WI38 (cell line): ENCODE results near the gene LRMDA.

Source experiments
- H3K4me3 ChIP-seq: 2 replicates; pipeline ENCODE4 v1.5.1; 2011; ENCODE audit warnings: low read depth, mild to moderate bottlenecking, control low read depth, low read length
- TF ChIP-seq, protein P1 (sequence below): IDR thresholded peaks from 2 replicates; pipeline ENCODE4 v1.5.1; 2012; ENCODE audit warnings: low read depth, mild to moderate bottlenecking, control low read depth, low read length

LRMDA gene

GRCh38 chr10:75422913-75423312 is 8.5 kb upstream of the LRMDA start:
- TF ChIP-seq, protein P1, sequence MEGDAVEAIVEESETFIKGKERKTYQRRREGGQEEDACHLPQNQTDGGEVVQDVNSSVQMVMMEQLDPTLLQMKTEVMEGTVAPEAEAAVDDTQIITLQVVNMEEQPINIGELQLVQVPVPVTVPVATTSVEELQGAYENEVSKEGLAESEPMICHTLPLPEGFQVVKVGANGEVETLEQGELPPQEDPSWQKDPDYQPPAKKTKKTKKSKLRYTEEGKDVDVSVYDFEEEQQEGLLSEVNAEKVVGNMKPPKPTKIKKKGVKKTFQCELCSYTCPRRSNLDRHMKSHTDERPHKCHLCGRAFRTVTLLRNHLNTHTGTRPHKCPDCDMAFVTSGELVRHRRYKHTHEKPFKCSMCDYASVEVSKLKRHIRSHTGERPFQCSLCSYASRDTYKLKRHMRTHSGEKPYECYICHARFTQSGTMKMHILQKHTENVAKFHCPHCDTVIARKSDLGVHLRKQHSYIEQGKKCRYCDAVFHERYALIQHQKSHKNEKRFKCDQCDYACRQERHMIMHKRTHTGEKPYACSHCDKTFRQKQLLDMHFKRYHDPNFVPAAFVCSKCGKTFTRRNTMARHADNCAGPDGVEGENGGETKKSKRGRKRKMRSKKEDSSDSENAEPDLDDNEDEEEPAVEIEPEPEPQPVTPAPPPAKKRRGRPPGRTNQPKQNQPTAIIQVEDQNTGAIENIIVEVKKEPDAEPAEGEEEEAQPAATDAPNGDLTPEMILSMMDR = no peak
- no peak overlapping the region for H3K4me3 ChIP-seq

GRCh38 chr10:75424571-75424970 is 6.9 kb upstream of the LRMDA start:
- H3K4me3 ChIP-seq = no peak overlapping the region
- TF ChIP-seq, protein P1 = no peak

DNA sequence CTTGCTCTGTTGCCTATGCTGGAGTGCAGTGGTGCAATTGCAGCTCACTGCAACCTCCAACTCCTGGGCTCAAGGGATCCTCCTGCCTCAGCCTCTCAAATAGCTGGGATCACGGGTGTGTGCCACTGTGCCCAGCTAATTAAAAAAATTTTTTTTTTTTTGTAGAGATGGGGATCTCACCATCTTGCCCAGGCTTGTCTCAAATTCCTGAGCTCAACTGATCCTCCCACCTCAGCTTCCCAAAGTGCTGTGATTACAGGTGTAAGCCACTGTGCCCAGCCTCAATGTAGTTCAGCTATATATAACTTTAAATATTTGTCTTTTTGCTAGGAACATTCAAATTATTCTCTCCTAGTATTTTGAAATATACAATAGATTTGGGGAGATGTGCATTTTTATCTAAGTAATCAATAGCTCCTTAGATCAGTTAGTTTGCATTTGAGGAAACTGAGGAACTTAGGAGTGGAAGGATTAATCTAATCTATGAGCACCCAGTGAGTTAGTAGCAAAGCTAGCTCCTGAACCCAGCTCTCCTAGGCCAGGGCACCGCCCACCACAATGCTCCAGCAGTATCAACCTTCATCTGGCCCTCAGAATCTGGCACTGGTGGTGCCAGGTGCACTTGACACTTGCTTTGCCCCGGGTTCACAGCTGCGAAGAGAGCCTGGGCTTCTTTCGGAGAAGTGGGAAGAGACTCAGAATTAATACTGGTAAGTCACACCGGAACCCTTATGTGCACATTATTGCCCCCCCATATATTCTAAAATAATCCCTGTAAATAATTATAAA is 5.9 kb upstream of the LRMDA start:
- TF ChIP-seq, protein P1 = no peak

GRCh38 chr10:75426880-75427279 is 4.5 kb upstream of the LRMDA start:
- TF ChIP-seq, protein P1 = no peak

More for the DNA sequence above, 5.9 kb upstream of the LRMDA start:
- no peak overlapping the region for H3K4me3 ChIP-seq

DNA sequence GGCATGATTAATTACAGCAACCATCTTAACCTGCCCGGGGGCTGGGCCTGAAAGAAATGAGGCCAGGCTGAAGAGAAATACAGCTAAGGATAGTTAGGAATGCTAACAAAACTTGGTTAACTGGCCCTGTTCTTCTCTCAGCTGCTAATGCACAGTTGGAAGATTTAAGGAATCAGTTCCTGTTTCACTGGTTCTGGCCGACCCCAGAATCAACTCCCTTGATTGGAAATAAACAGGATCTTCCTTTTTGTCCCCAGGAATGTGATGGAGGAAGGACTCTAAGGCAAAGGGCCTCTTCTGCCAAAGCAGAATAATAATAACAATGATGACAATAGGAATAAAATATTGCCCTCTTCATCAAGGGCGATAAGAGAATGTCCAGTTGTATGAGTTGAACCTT is 3.5 kb upstream of the LRMDA start:
- TF ChIP-seq, protein P1 = no peak
- no peak overlapping the region for H3K4me3 ChIP-seq

More at GRCh38 chr10:75426880-75427279, 4.5 kb upstream of the LRMDA start:
- H3K4me3 ChIP-seq = no peak overlapping the region

DNA sequence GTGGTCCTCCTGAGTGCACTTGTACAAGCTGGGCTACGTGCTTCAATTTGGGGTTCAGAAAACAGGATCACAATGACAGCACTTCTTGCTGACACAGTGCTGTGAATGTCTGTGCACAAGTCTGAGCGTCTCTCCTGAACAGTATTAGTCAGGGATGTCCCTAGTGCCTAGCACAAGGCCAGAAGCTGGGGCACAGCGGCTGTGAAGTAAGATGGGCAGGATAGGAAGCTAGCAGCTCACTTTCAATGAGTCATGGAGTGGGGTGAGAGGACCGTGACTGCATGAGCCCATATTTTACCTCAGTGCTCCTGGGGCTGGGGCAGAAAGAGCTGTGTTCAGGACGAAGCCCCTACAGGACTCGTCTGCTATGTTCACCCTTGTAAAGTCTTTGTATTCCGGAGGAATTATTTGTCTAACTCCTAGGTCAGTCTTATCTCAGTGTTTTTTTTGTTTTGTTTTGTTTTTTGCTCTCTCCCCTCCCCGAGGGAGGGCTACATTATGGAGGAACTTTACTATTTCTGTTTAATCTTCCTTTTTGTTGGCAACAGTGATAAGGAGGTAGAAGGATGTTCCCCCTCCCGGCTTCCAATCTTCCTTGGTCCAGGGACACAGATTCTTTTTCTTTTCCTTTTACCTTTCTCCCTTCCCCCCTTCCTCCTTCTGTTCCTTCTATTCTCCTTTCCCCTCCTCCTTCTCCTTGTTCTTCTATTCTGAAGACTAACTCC is 2.8 kb upstream of the LRMDA start:
- TF ChIP-seq, protein P1 = no peak
- H3K4me3 ChIP-seq = no peak overlapping the region
